Fibroblast of pulmonary artery (primary cell): Measurements from ENCODE around the gene ZNF700.
"Not testable (repeated sequence)": the region's sequence is repeated elsewhere in the genome, so short reads cannot be mapped to it uniquely, and the experiment has no call there.

Source experiments
- DNase-seq: peaks from one replicate; pipeline ENCODE4 v3.0.0-alpha.2; 2010; ENCODE audit warnings: low read depth
- H3K4me3 ChIP-seq: replicated peaks from 2 replicates; pipeline ENCODE4 v1.5.1; 2011; ENCODE audit warnings: low read depth, mild to moderate bottlenecking, control low read depth, low read length, moderate library complexity
- TF ChIP-seq, protein P1 (sequence below): IDR thresholded peaks from 2 replicates; pipeline ENCODE4 v1.5.1; 2011; ENCODE audit warnings: mild to moderate bottlenecking, control low read depth, low read length, inconsistent platforms; ENCODE audit errors: missing control alignments

Gene ZNF700

DNA sequence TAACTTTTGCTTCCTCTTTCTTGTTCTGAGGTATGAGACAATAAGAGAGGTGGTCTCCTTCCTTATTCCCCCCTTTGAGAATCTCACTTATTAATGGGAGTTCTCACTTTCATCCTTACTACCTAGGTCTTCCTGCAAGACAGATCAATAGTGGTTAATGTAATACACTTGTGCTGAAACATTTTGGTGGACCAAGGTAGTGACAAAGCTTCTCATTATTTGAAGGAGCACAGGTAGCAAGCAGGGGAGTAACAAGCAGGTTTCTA is 17.9 kb downstream of the ZNF700 start:
- TF ChIP-seq, protein P1, sequence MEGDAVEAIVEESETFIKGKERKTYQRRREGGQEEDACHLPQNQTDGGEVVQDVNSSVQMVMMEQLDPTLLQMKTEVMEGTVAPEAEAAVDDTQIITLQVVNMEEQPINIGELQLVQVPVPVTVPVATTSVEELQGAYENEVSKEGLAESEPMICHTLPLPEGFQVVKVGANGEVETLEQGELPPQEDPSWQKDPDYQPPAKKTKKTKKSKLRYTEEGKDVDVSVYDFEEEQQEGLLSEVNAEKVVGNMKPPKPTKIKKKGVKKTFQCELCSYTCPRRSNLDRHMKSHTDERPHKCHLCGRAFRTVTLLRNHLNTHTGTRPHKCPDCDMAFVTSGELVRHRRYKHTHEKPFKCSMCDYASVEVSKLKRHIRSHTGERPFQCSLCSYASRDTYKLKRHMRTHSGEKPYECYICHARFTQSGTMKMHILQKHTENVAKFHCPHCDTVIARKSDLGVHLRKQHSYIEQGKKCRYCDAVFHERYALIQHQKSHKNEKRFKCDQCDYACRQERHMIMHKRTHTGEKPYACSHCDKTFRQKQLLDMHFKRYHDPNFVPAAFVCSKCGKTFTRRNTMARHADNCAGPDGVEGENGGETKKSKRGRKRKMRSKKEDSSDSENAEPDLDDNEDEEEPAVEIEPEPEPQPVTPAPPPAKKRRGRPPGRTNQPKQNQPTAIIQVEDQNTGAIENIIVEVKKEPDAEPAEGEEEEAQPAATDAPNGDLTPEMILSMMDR = no peak
- no peak for DNase-seq
- H3K4me3 ChIP-seq = no peak overlapping the region

DNA sequence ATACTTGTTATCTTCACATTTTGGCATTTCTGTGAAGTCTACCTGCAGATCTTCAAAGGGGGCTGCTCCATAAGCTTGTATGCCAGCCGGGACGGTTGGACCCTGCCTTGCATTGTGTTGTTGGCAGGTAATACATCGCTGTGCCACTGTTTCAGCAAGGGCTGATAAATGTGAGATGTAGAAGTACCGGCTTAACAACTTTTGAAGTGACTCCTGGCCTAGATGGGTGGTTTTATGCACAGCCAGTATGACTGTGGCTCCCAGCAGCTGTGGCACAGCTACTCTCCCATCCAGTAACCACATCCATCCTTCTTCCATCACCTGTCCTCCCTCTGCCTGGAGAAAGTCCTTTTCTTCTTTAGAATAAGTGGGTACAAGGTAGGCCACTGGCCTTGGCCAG is 19.7 kb downstream of the ZNF700 start:
- H3K4me3 ChIP-seq = no peak overlapping the region
- no peak for DNase-seq
- TF ChIP-seq, protein P1 = no peak

DNA sequence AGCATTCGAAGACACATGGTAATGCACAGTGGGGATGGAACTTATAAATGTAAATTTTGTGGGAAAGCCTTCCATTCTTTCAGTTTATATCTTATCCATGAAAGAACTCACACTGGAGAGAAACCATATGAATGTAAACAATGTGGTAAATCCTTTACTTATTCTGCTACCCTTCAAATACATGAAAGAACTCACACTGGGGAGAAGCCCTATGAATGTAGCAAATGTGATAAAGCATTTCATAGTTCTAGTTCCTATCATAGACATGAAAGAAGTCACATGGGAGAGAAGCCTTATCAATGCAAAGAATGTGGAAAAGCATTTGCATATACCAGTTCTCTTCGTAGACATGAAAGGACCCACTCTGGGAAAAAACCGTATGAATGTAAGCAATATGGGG is 23.7 kb downstream of the ZNF700 start:
- no peak for DNase-seq
- TF ChIP-seq, protein P1 = no peak
- H3K4me3 ChIP-seq = no peak overlapping the region

DNA sequence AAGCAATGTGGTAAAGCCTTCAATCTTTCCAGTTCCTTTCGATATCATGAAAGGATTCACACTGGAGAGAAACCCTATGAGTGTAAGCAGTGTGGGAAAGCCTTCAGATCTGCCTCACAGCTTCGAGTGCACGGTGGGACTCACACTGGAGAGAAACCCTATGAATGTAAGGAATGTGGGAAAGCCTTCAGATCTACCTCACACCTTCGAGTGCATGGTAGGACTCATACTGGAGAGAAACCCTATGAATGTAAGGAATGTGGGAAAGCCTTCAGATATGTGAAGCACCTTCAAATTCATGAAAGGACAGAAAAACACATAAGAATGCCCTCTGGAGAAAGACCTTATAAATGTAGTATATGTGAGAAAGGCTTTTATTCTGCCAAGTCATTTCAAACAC is 24.3 kb downstream of the ZNF700 start:
- DNase-seq = no peak
- TF ChIP-seq, protein P1 = no peak
- H3K4me3 ChIP-seq = no peak overlapping the region

DNA sequence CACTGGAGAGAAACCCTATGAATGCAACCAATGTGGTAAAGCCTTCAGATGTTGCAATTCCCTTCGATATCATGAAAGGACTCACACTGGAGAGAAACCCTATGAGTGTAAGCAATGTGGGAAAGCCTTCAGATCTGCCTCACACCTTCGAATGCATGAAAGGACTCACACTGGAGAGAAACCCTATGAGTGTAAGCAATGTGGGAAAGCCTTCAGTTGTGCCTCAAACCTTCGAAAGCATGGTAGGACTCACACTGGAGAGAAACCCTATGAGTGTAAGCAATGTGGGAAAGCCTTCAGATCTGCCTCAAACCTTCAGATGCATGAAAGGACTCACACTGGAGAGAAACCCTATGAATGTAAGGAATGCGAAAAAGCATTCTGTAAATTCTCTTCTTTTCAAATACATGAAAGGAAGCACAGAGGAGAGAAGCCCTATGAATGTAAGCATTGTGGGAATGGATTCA is 24.7 kb downstream of the ZNF700 start:
- not testable (repeated sequence) for H3K4me3 ChIP-seq, DNase-seq

DNA sequence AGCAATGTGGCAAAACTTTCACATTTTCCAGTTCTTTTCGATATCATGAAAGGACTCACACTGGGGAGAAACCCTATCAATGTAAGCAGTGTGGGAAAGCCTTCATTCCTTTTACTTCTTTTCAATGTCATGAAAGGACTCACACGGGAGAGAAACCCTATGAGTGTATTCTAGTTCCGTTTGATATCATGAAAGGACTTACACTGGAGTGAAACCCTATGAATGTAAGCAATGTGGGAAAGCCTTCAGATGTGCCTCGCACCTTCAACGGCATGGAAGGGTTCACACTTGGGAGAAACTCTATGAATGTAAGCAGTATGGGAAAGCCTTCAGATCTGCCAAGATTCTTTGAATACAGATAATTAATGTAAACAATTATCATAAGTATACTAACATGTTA is 25.4 kb downstream of the ZNF700 start:
- H3K4me3 ChIP-seq = no peak overlapping the region
- no peak for DNase-seq
- TF ChIP-seq, protein P1 = no peak

DNA sequence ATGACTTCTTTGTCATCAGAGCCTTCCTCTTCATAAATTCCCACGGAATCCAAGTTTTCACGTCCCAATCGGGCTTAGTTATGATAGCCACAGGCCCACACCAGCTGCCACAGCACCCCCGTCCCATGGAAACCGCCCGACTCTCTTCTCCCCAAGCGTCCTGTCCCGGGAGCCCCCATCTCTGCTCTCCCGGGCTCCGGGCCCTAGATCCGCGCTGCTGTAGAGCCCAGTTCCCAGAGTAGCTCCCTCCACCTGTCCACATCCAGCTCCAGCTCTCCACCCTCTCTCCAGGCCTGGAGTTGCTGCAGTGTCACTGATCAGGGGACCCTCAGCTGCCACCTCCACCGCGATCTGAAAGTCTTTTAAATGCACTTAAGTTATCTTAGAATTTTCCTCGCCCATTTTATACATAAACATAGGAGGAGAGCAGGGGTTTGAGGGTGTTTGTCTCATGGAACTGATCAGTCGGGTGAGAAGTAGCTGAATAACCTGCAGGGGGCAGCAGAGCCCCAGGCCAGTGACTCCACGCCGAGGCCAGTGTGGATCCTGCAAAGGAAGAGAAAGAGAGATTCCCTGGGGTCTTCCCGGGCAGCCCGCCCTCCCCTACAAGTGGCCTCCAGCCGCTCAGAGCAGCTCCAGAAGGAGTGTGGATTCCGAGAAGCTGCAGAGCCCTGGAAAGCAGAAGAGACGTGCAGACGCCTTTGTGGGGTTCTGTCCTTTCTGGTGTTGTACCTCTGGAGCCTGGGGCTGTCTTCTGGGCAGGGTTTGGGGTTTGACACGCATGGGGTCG is 38.9 kb downstream of the ZNF700 start:
- peak; percentile 77 for DNase-seq
- no peak overlapping the region for H3K4me3 ChIP-seq
- TF ChIP-seq, protein P1 = peak; percentile 73

DNA sequence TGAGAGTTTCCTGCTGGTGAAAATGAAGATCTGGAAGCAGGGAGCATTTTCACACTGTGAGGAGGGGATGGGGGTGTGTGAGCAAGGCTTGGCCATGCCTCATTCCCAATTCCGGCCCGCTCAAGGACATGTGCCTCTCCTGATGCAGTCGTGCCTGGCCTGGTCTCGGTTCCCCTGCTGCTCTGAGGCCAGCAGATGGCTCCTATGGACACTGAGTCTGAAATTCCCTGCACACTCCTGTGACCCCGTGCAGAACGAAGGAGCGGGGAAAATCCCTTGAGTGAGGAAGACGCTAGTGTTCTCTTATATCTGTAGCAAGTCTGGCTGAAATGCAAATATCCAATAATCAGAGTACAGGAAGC is 39.6 kb downstream of the ZNF700 start:
- TF ChIP-seq, protein P1 = peak; percentile 23
- no peak for DNase-seq
- peak overlapping the region; percentile 79 for H3K4me3 ChIP-seq
